Liver (tissue), 9 donors: ENCODE measurements around the gene THTPA. TPM values are rescaled to one million over a fixed set of nuclear protein-coding genes. Genes with fewer than 3 reads are reported as not detected.

Source experiments
- DNase-seq: peaks from one replicate; pipeline ENCODE4 v3.0.0-alpha.2; 2017; ENCODE audit warnings: low spot score
- H3K27ac ChIP-seq, 2 donors: one replicate each; pipeline ENCODE4 v1.7.0; 2013; ENCODE audit warnings: inconsistent platforms in 2 of 2, low read length in 2 of 2, control low read depth in 1 of 2, low read depth in 1 of 2, mild to moderate bottlenecking in 1 of 2
- H3K27me3 ChIP-seq, 4 donors: one replicate each; pipeline versions ENCODE4 v1.6.1 to v1.7.0; 2013; ENCODE audit warnings: low read length in 3 of 4, inconsistent platforms in 1 of 4, mild to moderate bottlenecking in 1 of 4, moderate library complexity in 1 of 4; ENCODE audit not compliant: control insufficient read depth in 4 of 4, insufficient read depth in 4 of 4
- H3K36me3 ChIP-seq, 4 donors: one replicate each; pipeline versions ENCODE4 v1.6.1 to v1.7.0; 2013; ENCODE audit warnings: low read length in 3 of 4, mild to moderate bottlenecking in 3 of 4, low read depth in 1 of 4, moderate library complexity in 1 of 4; ENCODE audit not compliant: control insufficient read depth in 4 of 4, insufficient read depth in 3 of 4
- H3K4me1 ChIP-seq, 4 donors: one replicate each; pipeline versions ENCODE4 v1.6.1 to v1.7.0; 2013; ENCODE audit warnings: low read length in 3 of 4, mild to moderate bottlenecking in 3 of 4, moderate library complexity in 1 of 4; ENCODE audit not compliant: control insufficient read depth in 4 of 4, insufficient read depth in 4 of 4
- H3K4me3 ChIP-seq, 3 donors: one replicate each; pipeline versions ENCODE4 v1.6.1 to v1.7.0; 2013; ENCODE audit warnings: low read length in 3 of 3, control low read depth in 1 of 3, low read depth in 1 of 3, mild to moderate bottlenecking in 1 of 3
- H3K9ac ChIP-seq, 2 donors: one replicate each; pipeline ENCODE4 v1.7.0; 2013; ENCODE audit warnings: low read length in 2 of 2, mild to moderate bottlenecking in 2 of 2, moderate library complexity in 2 of 2, control low read depth in 1 of 2, low read depth in 1 of 2
- H3K9me3 ChIP-seq, 4 donors: one replicate each; pipeline versions ENCODE4 v1.6.1 to v1.7.0; 2013; ENCODE audit warnings: low read length in 3 of 4; ENCODE audit not compliant: control insufficient read depth in 4 of 4
- EGR1 ChIP-seq, 2 donors: IDR thresholded peaks; 2 replicates each; pipeline ENCODE4 v1.6.1; 2016 to 2018; ENCODE audit warnings: antibody characterized with exemption in 2 of 2, low read depth in 2 of 2
- FOXA1 ChIP-seq: IDR thresholded peaks from 2 replicates; pipeline ENCODE4 v1.6.1; 2016; ENCODE audit warnings: antibody characterized with exemption
- GABPA ChIP-seq, 2 donors: IDR thresholded peaks in 1 of 2; conservative IDR thresholded peaks in 1 of 2; 2 replicates each; pipeline ENCODE4 v1.6.1; 2016; ENCODE audit warnings: antibody characterized with exemption in 2 of 2, mild to moderate bottlenecking in 1 of 2, moderate library complexity in 1 of 2
- HNF4G ChIP-seq: IDR thresholded peaks from 2 replicates; pipeline ENCODE4 v1.6.1; 2016; ENCODE audit warnings: antibody characterized with exemption
- JUND ChIP-seq, 2 donors: IDR thresholded peaks; 2 replicates each; pipeline ENCODE4 v1.6.1; 2016; ENCODE audit warnings: antibody characterized with exemption in 2 of 2
- NR2F2 ChIP-seq: IDR thresholded peaks from 2 replicates; pipeline ENCODE4 v1.6.1; 2016; ENCODE audit warnings: antibody characterized with exemption
- RAD21 ChIP-seq, 2 donors: IDR thresholded peaks; 2 replicates each; pipeline ENCODE4 v1.6.1; 2016; ENCODE audit warnings: antibody characterized with exemption in 2 of 2, mild to moderate bottlenecking in 2 of 2
- RXRA ChIP-seq, 2 donors: IDR thresholded peaks; 2 replicates each; pipeline ENCODE4 v1.6.1; 2017 to 2018; ENCODE audit warnings: antibody characterized with exemption in 2 of 2, mild to moderate bottlenecking in 1 of 2
- SP1 ChIP-seq: IDR thresholded peaks from 2 replicates; pipeline ENCODE4 v1.6.1; 2018; ENCODE audit warnings: antibody characterized with exemption, mild to moderate bottlenecking
- TAF1 ChIP-seq: conservative IDR thresholded peaks from 2 replicates; pipeline ENCODE4 v1.6.1; 2016; ENCODE audit warnings: antibody characterized with exemption, mild to moderate bottlenecking
- whole genome bisulfite sequencing: extraction: QIAGEN DNeasy Blood & Tissue Kit; methylation state at CpG from one replicate; pipeline ENCODE4 v1.1.7; 2013; 5-methylcytosine and 5-hydroxymethylcytosine counted together
- polyA plus RNA-seq, 2 donors: library from polyadenylated mRNA; stranded (reverse) in 1 of 2; unstranded in 1 of 2; fragments of 200-250 nt in 1 of 2; fragments of >200 nt in 1 of 2; fragmentation: Nextera tagmentation in 1 of 2; extraction: Ambion mirVana in 1 of 2; gene quantifications; one replicate each; pipeline versions ENCODE4 v1.2.1 to v1.2.3, GENCODE V29; 2013 to 2015
- total RNA-seq, 2 donors: library from RNA; depleted of rRNA; stranded (reverse); fragments of >200 nt; gene quantifications; one replicate each; pipeline ENCODE4 v1.2.3, GENCODE V29; 2014
- TF ChIP-seq, protein P1 (sequence below): IDR thresholded peaks from 2 replicates; pipeline ENCODE4 v1.6.1; 2016; ENCODE audit warnings: antibody characterized with exemption
- TF ChIP-seq, protein P2 (sequence below): IDR thresholded peaks from 2 replicates; pipeline ENCODE4 v1.6.1; 2016; ENCODE audit warnings: antibody characterized with exemption
- TF ChIP-seq, protein P3 (sequence below): fragments of 150-350 bp; IDR thresholded peaks from 2 replicates; pipeline ENCODE4 v1.5.1; 2017; ENCODE audit warnings: improper control_type of control experiment, low read depth, low read length; ENCODE audit not compliant: missing input control
- TF ChIP-seq, protein P4 (sequence below): IDR thresholded peaks from 2 replicates; pipeline ENCODE4 v1.6.1; 2016; ENCODE audit warnings: antibody characterized with exemption, mild to moderate bottlenecking
- TF ChIP-seq, protein P5 (sequence below): IDR thresholded peaks from 2 replicates; pipeline ENCODE4 v1.6.1; 2016; ENCODE audit warnings: antibody characterized with exemption
- donor health status: healthy.
- donor health status: healthy.
- donor health status: healthy.
- donor health status: healthy.
- donor health status: healthy.

THTPA gene
- total and polyA plus RNA-seq, 4 donors = 7.3 to 19.8 (median 9.9) TPM

DNA sequence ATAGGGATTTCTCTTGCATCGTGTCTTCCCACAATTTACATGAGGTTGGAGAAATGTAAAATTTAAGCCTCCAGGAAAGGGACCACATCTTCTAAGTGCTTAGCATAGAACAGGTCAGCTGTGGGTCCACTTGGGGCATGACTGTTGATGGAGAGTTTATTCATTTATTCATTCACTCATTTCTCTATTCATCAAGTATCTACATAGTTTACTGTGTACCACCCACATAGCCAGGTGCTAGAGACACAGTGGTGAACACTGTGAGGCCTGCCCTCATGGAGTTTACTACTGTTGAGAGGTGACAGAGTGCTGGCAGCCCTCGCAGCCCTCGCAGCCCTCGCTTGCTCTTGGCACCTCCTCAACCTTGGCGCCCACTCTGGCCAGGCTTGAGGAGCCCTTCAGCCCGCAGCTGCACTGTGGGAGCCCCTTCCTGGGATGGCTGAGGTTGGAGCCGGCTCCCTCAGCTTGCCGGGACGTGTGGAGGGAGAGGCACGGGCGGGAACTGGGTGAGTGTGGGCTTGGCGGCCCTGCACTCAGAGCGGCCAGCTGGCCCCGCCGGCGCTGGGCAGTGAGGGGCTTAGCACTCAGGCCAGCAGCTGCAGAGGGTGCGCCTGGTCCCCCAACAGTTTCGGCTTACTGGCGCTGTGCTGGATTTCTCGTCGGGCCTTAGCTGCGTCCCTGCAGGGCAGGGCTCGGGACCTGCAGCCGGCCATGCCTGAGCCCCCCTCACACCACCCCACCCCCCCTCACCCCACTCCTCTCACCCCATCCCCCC, 24.3 kb downstream of the THTPA start:
- Histone ChIP-seq H3K27ac (no peak overlapping the region), H3K9ac (no peak overlapping the region), H3K27me3 (peaks cover 0 to 6% (median under 1%) of the 10 kb centered on the region in 4 donors), H3K4me3 (no peak overlapping the region), H3K36me3 (no peaks in the 10 kb centered on the region), H3K9me3 (no peaks in the 10 kb centered on the region), H3K4me1 (peaks cover 0 to 13% (median 10%) of the 10 kb centered on the region in 4 donors)
- 96% methylated on average over 24 of the region's 24 CpGs for WGBS
- no peak for DNase-seq
- TF ChIP-seq TAF1 = no peak
- TF ChIP-seq, protein P1, sequence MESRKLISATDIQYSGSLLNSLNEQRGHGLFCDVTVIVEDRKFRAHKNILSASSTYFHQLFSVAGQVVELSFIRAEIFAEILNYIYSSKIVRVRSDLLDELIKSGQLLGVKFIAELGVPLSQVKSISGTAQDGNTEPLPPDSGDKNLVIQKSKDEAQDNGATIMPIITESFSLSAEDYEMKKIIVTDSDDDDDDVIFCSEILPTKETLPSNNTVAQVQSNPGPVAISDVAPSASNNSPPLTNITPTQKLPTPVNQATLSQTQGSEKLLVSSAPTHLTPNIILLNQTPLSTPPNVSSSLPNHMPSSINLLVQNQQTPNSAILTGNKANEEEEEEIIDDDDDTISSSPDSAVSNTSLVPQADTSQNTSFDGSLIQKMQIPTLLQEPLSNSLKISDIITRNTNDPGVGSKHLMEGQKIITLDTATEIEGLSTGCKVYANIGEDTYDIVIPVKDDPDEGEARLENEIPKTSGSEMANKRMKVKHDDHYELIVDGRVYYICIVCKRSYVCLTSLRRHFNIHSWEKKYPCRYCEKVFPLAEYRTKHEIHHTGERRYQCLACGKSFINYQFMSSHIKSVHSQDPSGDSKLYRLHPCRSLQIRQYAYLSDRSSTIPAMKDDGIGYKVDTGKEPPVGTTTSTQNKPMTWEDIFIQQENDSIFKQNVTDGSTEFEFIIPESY = no peak
- TF ChIP-seq, protein P2, sequence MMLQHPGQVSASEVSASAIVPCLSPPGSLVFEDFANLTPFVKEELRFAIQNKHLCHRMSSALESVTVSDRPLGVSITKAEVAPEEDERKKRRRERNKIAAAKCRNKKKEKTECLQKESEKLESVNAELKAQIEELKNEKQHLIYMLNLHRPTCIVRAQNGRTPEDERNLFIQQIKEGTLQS = no peak
- no peak for TF ChIP-seq GABPA (IDR thresholded peaks at IDR 0.05 in 1 of 2, conservative IDR thresholded peaks at IDR 0.05 in 1 of 2)
- no peak for TF ChIP-seq FOXA1
- TF ChIP-seq SP1 = no peak
- TF ChIP-seq, protein P3, sequence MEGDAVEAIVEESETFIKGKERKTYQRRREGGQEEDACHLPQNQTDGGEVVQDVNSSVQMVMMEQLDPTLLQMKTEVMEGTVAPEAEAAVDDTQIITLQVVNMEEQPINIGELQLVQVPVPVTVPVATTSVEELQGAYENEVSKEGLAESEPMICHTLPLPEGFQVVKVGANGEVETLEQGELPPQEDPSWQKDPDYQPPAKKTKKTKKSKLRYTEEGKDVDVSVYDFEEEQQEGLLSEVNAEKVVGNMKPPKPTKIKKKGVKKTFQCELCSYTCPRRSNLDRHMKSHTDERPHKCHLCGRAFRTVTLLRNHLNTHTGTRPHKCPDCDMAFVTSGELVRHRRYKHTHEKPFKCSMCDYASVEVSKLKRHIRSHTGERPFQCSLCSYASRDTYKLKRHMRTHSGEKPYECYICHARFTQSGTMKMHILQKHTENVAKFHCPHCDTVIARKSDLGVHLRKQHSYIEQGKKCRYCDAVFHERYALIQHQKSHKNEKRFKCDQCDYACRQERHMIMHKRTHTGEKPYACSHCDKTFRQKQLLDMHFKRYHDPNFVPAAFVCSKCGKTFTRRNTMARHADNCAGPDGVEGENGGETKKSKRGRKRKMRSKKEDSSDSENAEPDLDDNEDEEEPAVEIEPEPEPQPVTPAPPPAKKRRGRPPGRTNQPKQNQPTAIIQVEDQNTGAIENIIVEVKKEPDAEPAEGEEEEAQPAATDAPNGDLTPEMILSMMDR = no peak
- TF ChIP-seq RAD21 (IDR thresholded peaks at IDR 0.05) = no peak
- TF ChIP-seq, protein P4, sequence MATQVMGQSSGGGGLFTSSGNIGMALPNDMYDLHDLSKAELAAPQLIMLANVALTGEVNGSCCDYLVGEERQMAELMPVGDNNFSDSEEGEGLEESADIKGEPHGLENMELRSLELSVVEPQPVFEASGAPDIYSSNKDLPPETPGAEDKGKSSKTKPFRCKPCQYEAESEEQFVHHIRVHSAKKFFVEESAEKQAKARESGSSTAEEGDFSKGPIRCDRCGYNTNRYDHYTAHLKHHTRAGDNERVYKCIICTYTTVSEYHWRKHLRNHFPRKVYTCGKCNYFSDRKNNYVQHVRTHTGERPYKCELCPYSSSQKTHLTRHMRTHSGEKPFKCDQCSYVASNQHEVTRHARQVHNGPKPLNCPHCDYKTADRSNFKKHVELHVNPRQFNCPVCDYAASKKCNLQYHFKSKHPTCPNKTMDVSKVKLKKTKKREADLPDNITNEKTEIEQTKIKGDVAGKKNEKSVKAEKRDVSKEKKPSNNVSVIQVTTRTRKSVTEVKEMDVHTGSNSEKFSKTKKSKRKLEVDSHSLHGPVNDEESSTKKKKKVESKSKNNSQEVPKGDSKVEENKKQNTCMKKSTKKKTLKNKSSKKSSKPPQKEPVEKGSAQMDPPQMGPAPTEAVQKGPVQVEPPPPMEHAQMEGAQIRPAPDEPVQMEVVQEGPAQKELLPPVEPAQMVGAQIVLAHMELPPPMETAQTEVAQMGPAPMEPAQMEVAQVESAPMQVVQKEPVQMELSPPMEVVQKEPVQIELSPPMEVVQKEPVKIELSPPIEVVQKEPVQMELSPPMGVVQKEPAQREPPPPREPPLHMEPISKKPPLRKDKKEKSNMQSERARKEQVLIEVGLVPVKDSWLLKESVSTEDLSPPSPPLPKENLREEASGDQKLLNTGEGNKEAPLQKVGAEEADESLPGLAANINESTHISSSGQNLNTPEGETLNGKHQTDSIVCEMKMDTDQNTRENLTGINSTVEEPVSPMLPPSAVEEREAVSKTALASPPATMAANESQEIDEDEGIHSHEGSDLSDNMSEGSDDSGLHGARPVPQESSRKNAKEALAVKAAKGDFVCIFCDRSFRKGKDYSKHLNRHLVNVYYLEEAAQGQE = no peak
- no peak for TF ChIP-seq EGR1 (IDR thresholded peaks at IDR 0.05; ENCODE audit: low read depth in 2 of 2)
- no peak for TF ChIP-seq NR2F2
- TF ChIP-seq JUND (IDR thresholded peaks at IDR 0.05) = no peak
- TF ChIP-seq HNF4G = no peak
- no peak for TF ChIP-seq RXRA (IDR thresholded peaks at IDR 0.05)
- TF ChIP-seq, protein P5, sequence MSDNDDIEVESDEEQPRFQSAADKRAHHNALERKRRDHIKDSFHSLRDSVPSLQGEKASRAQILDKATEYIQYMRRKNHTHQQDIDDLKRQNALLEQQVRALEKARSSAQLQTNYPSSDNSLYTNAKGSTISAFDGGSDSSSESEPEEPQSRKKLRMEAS = no peak
